Measurements from ENCODE around the gene ZNF320. TPM values are rescaled to one million over a fixed set of nuclear protein-coding genes. Genes with fewer than 3 reads are reported as not detected.
"Not testable (repeated sequence)": the region's sequence is repeated elsewhere in the genome, so short reads cannot be mapped to it uniquely, and the experiment has no call there.

Gene ZNF320
- 1 to 10 TPM in 2 of 3 donors, not detected in 1; 4.9 to 5.5 TPM for polyA plus RNA-seq

GRCh38 chr19:52897138-52897935, at the start of gene ZNF320:
Gene ZNF320 (minus strand): TSS chr19:52897635. CDS start chr19:52890255, 7,380 bp downstream.
- Mint-ChIP-seq H3K27ac (peak within 1 kb of the TSS; percentile 84 to 95 (median 92)), H3K27me3 (ENCODE audit: low read depth in 3 of 3) (peaks cover 0 to 4% (median 0%) of the 10 kb centered on the region in 3 donors), H3K4me3 (peak within 1 kb of the TSS; percentile 94 to 96 (median 96)), H3K36me3 (peaks cover 0 to 14% (median 13%) of the 10 kb centered on the region in 3 donors), H3K9me3 (no peaks in the 10 kb centered on the region), H3K4me1 (peaks cover 21 to 33% of the 10 kb centered on the region in 2 donors)
- peak; percentile 93 to 96 (median 94) for DNase-seq

- DNase-seq: no peak
- H3K27ac Mint-ChIP-seq: no peak overlapping the region
- H3K4me1 Mint-ChIP-seq: peaks cover 11 to 21% of the 10 kb centered on the region in 2 donors
- H3K4me3 Mint-ChIP-seq: no peak overlapping the region
- H3K9me3 Mint-ChIP-seq: peaks cover 28 to 60% (median 52%) of the 10 kb centered on the region in 6 donors
- peaks cover 23 to 28% (median 25%) of the 10 kb centered on the region in 3 donors for H3K36me3 Mint-ChIP-seq
- peaks cover 0 to 6% (median 3%) of the 10 kb centered on the region in 3 donors for H3K27me3 Mint-ChIP-seq (ENCODE audit: low read depth in 3 of 3)
Observed at GRCh38 chr19:52946322-52947310, 49.2 kb upstream of the ZNF320 start.

- H3K27ac Mint-ChIP-seq: no peak overlapping the region
- H3K27me3 Mint-ChIP-seq (ENCODE audit: low read depth in 3 of 3): peaks cover 0 to 6% (median 5%) of the 10 kb centered on the region in 3 donors
- H3K4me3 Mint-ChIP-seq: no peak overlapping the region
- DNase-seq: no peak
- H3K36me3 Mint-ChIP-seq: peaks cover 15 to 19% (median 17%) of the 10 kb centered on the region in 3 donors
- H3K9me3 Mint-ChIP-seq: peaks cover 23 to 51% (median 44%) of the 10 kb centered on the region in 6 donors
- H3K4me1 Mint-ChIP-seq: peaks cover 18 to 29% of the 10 kb centered on the region in 2 donors
Observed at GRCh38 chr19:52945652-52946321, 48.4 kb upstream of the ZNF320 start.

- not testable (repeated sequence) for DNase-seq; H3K27me3 Mint-ChIP-seq (ENCODE audit: low read depth in 3 of 3)
- H3K9me3 Mint-ChIP-seq: peaks cover 15 to 42% (median 35%) of the 10 kb centered on the region in 6 donors
- peak overlapping the region in 1 of 6 donors; percentile 83 for H3K27ac Mint-ChIP-seq
- peak overlapping the region; percentile 17 to 62 (median 41) for H3K4me3 Mint-ChIP-seq
- peaks cover 6 to 11% (median 8%) of the 10 kb centered on the region in 3 donors for H3K36me3 Mint-ChIP-seq
- H3K4me1 Mint-ChIP-seq: peaks cover 21 to 33% of the 10 kb centered on the region in 2 donors
Observed at GRCh38 chr19:52944703-52945493, 47.5 kb upstream of the ZNF320 start.

GRCh38 chr19:52943884-52944643, 46.6 kb upstream of the ZNF320 start:
- Mint-ChIP-seq H3K36me3 (peaks cover 0 to 4% (median 3%) of the 10 kb centered on the region in 3 donors), H3K4me3 (peak overlapping the region in 1 of 5 donors; percentile 98), H3K27ac (no peak overlapping the region), H3K4me1 (peaks cover 25 to 36% of the 10 kb centered on the region in 2 donors), H3K27me3 (ENCODE audit: low read depth in 3 of 3) (peaks cover 0 to 8% (median 5%) of the 10 kb centered on the region in 3 donors), H3K9me3 (peaks cover 8 to 34% (median 27%) of the 10 kb centered on the region in 6 donors)
- DNase-seq: no peak

- Mint-ChIP-seq H3K4me1 (peaks cover 32 to 43% of the 10 kb centered on the region in 2 donors), H3K9me3 (peaks cover 8 to 31% (median 25%) of the 10 kb centered on the region in 6 donors), H3K27ac (peak overlapping the region in 5 of 6 donors; percentile 72 to 98 (median 90)), H3K27me3 (ENCODE audit: low read depth in 3 of 3) (peaks cover 0 to 8% (median 5%) of the 10 kb centered on the region in 3 donors), H3K4me3 (peak overlapping the region; percentile 94 to 99 (median 98)), H3K36me3 (peaks cover 0 to 4% (median 3%) of the 10 kb centered on the region in 3 donors)
- DNase-seq: no peak
Observed at GRCh38 chr19:52943134-52943883, 45.9 kb upstream of the ZNF320 start.

GRCh38 chr19:52942386-52943133, 45.1 kb upstream of the ZNF320 start:
- H3K4me1 Mint-ChIP-seq: peaks cover 34 to 47% of the 10 kb centered on the region in 2 donors
- peaks cover 0 to 8% (median 5%) of the 10 kb centered on the region in 3 donors for H3K27me3 Mint-ChIP-seq (ENCODE audit: low read depth in 3 of 3)
- peak; percentile 98 for DNase-seq
- peaks cover 8 to 26% (median 19%) of the 10 kb centered on the region in 6 donors for H3K9me3 Mint-ChIP-seq
- H3K27ac Mint-ChIP-seq: peak overlapping the region; percentile 88 to 98 (median 94)
- H3K4me3 Mint-ChIP-seq: peak overlapping the region; percentile 94 to 99 (median 98)
- peaks cover 0 to 4% (median 3%) of the 10 kb centered on the region in 3 donors for H3K36me3 Mint-ChIP-seq

GRCh38 chr19:52941941-52942385, 44.5 kb upstream of the ZNF320 start:
- no peak for DNase-seq
- peaks cover 0 to 3% (median 0%) of the 10 kb centered on the region in 3 donors for H3K36me3 Mint-ChIP-seq
- H3K4me3 Mint-ChIP-seq: peak overlapping the region; percentile 94 to 99 (median 98)
- H3K4me1 Mint-ChIP-seq: peaks cover 36 to 53% of the 10 kb centered on the region in 2 donors
- peaks cover 5 to 20% (median 14%) of the 10 kb centered on the region in 6 donors for H3K9me3 Mint-ChIP-seq
- H3K27me3 Mint-ChIP-seq (ENCODE audit: low read depth in 3 of 3): peaks cover 0 to 8% (median 5%) of the 10 kb centered on the region in 3 donors
- peak overlapping the region; percentile 88 to 98 (median 94) for H3K27ac Mint-ChIP-seq

GRCh38 chr19:52941523-52941922, 44.1 kb upstream of the ZNF320 start:
- H3K36me3 Mint-ChIP-seq, DNase-seq: not testable (repeated sequence)

GRCh38 chr19:52940905-52941304, 43.5 kb upstream of the ZNF320 start:
- Mint-ChIP-seq H3K9me3 (peaks cover 0 to 14% (median 8%) of the 10 kb centered on the region in 6 donors), H3K4me3 (peak overlapping the region; percentile 94 to 99 (median 98)), H3K27ac (peak overlapping the region in 5 of 6 donors; percentile 88 to 98 (median 92)), H3K4me1 (peaks cover 45 to 60% of the 10 kb centered on the region in 2 donors)
- DNase-seq; H3K27me3 Mint-ChIP-seq (ENCODE audit: low read depth in 3 of 3); H3K36me3 Mint-ChIP-seq: not testable (repeated sequence)

More at GRCh38 chr19:52941523-52941922, 44.1 kb upstream of the ZNF320 start:
- not testable (repeated sequence) for H3K27me3 Mint-ChIP-seq (ENCODE audit: low read depth in 3 of 3)
- peak overlapping the region; percentile 94 to 99 (median 98) for H3K4me3 Mint-ChIP-seq
- H3K4me1 Mint-ChIP-seq: peaks cover 40 to 58% of the 10 kb centered on the region in 2 donors
- peak overlapping the region; percentile 88 to 98 (median 94) for H3K27ac Mint-ChIP-seq
- H3K9me3 Mint-ChIP-seq: peaks cover under 1 to 19% (median 13%) of the 10 kb centered on the region in 6 donors

All from immature natural killer cell (primary cell).